GM19351 (cell line): ENCODE measurements around the gene CYLD.

Experiments
- ATAC-seq: cut with Tn5 transposase; IDR thresholded peaks from one replicate; pipeline ENCODE4 v1.9.1; 2021; ENCODE audit warnings: mild to moderate bottlenecking, moderate library complexity; ENCODE audit not compliant: unreplicated experiment

The CYLD gene

DNA sequence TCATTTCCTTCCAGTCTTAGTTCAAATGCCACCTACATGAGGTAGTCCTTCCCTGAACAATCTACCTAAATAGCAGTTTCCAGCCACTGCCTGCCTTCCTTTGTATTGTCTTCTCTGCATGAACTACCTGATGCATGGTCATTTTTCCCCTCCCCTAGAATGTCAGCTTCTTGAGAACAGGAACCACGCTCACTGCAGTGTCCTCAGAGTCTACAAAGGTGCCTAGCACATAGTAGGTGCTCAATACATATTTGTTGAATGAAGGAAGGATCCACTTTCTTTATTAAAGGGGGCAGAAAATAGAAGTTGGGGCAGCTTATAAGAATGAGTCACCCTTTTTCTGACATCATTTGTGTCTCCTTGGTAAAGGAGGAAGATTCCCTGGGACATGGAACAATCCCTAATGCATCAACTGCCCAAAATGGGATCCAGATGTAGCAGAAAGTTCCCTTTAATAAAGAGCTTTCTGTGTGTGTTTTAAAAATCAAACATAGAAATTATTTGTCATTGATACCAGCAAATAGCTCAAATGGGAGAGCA is 4.4 kb upstream of the CYLD start:
- no peak for ATAC-seq

DNA sequence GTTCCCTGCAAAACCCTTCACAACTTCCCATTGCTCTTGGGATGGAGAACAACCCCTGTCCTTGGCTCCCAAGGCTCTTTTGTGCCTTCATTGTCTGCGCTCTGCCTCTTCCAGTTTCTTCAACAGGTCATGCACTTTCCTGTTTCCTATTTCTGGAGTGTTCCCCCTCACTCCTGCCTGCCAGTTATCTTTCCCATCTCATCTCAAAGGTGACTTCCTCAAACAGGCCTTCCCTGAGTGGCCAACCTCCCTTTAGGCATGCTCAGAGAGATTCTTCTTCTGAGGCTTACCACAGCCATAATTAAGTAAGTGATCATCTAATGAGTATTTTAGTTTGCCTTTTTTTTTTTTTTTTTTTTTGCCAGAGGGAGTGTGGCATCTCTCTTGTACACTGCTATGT is 2.9 kb upstream of the CYLD start:
- no peak for ATAC-seq

DNA sequence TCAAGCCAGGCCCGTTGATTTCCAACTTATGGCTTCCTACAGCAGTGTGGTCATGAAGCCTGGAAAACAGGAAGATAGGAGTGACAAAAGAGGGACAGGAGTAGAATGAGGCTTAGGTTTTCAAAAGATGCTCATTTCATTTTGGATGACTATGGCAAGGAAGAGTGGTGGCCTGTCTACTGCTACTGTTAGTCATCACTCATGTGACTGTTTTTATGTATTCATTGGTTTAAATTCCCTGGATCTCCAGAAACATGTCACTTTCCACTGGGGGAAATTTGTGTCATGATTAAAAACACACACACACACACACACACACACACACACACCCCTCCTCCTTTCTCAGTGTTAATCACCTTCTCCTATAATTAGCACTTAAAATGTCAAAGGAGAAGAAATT is 1.1 kb upstream of the CYLD start:
- no peak for ATAC-seq

DNA sequence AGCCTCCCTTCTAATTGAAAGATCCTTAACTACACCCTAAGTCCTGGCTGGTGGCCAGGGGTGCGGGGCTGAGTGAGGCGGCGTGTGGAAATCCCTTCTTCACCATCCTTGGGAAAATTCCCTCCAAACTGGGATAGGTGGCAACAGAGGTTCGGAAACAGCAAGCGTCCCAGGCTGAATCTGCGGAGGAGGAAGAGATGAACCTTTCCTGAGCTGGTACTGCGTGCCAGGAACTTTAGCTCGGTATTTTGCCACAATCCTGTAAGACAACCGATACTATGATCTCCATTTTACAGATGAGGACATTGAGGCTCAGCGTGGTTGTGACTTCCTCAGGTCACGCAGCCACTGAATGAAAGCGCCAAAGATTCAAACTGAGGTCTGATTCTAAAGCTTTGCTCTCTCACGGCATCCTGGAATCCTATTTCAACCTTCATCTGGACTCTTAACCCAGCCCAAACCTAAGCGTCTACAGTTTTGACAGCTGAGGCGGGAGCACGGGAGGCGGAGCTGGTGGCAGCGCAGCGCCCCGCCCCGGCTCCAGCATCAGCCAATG is 583 bp upstream of the CYLD start:
- peak; percentile 10 for ATAC-seq

DNA sequence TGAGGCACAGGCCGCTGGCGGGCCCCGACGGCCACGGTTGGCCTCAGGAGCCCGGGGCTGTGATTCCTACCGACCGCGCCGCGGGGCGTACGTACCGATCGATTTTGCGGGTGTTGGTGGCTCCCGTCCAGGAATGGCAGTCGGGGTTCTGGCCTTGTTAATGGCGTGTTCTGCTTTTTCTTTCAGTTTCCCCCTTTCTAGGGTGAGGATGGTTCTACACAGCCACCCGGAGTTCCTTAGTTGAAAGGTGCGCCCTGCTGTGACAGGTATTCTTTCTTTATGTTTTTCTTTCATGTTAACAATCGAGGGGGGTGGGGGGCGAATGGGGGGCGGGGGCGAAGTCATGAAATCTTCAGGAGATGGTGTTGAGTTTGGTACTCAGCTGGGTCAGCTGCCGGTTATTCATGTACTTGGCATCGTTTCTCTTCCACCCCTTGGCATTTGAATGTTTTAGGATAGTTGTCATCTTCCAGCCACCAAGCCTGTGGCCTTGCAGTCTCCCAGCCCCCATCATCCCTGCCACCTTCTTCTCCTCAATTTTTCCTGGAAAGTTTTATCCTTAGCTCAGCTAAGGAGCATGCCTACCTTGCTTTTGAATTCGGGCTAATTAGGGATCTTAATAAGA is 802 bp downstream of the CYLD start:
- peak; percentile 12 for ATAC-seq

DNA sequence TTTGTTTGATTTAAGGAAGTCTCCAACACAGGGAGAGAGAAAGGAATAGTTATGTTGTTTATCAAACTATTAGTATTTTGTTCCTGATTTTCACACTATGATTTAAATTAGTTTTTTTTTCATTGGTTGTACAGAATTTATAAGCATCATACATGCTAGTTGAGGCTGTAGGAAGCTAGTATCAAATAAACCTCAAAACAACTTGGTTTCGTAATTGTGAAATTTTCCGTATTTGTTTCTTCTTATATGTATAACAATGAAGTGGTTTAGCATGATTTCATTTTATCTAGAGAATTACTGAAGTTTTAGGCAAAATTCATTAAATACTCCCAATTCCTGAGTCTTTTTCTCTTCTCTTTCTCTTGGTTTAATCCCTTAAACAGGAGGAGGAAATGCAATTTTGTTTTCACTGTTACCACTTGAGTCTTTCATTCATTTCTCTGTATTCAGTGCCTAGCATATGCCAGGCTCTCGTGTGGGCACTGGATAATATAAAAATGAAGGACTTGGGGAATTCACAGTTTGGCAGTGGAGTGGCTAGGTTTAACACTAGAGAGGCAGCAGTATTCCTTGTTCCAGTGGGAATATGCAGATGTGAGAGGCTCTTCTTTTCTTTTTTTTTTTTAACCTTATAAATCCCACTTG is 1.8 kb downstream of the CYLD start:
- no peak for ATAC-seq

DNA sequence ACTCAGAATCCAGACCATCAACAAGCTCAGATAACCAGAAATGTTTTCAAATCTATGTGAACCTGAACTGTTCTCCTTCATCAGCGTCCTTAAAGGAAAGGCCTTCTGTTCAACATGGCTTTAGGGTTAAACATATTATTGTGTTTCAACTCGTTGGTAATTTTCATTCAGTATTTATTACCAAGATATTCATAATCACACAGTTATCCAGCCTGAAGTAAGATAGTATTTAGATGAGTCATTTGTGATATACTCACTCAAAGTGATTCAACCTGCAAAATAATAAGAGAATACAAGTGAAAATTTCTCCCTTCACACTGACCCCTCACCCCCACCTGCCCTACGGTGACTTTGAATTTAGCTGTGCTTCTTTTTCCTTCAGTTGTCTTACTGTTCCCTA is 3.0 kb downstream of the CYLD start:
- ATAC-seq, result no peak

DNA sequence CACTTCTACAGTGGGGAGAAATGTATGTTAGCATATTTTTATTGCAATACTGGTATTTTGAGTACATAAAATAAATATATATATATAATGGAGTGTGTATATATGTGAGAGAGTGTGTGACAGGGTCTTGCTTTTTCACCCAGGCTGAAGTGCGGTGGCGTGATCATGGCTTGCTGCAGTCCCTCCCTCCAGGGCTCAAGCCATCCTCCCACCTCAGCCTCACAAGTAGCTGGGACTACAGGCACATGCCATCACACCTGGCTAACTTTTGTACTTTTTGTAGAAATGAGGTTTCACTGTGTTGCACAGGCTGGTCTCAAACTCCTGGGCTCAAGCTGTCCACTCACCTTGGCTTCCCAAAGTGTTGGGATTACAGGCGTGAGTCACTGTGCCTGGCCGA is 4.1 kb downstream of the CYLD start:
- ATAC-seq, result no peak

DNA sequence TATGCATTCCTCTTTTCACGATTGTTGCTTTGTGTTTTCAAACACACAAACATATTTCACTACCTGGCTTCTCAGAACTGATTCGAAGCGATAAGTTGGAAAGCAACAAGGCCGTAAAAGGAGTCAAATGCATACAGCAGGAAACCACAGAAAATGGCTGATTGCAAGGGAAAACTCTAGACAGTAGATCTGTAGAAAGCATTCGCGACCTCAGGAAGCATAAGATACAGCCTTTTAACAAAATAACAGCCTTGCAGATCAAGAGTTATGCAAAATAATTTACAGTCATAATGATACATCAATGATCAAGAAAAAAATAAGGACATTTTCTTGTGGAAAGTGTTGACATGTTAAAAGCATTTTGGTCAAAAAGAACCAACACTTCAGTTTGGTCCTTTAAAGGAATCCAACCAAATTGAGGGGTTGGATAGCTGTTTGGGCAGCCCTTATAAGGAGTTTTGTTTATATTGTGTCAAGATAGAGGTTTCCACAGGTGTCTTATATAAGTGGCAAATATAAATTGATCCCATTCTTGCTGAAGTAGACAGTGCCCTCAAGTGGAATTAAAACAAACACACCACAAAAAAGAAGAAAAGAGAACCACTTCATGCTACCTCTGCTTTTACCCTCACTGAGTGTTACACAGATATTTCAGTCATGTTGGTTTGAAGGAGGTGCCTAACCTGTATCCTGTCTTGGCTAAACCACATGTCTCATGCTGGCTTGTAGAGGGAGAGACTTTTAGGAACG is 5.5 kb downstream of the CYLD start:
- peak; percentile 76 for ATAC-seq

DNA sequence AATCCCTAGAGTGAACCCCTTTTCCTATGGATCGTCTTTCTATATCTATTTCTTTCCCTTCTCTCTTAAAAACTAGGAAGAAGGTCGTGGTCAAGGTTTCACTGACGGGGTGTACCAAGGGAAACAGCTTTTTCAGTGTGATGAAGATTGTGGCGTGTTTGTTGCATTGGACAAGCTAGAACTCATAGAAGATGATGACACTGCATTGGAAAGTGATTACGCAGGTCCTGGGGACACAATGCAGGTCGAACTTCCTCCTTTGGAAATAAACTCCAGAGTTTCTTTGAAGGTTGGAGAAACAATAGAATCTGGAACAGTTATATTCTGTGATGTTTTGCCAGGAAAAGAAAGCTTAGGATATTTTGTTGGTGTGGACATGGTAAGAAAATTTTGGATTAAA is 9.6 kb downstream of the CYLD start:
- no peak for ATAC-seq

DNA sequence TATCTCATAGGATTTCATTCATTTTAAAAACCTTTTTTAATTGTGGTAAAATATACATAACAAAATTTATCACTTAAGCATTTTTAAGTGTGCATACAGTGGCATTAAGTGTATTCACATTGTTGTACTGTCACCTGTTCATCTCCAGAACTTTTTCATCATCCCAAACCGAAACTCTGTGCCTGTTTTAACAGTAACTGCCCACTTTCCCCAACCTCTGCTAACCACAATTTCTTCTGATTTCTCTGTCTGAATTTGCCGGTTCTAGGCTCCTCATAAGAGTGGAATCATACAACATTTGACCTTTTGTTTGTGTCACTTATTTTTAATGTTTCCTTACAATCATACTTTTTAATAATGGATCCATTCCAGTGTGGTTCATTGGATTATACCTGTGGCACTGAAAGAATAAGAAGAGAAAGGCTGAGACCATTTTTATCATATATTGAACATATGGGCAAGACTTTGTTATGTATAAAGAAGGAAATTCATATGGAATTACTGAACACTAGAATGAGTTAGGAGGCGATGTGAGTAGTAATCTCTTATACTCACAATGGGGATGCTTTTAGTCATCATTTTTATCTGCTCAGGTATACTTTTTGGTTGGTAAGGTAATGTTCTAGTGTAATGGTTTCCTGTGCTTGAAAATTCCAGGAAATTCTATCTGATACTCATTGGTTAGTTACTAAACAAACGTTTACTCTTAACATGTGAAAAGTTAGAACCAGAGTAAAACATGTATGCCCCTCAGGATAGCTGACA is 10.8 kb downstream of the CYLD start:
- no peak for ATAC-seq

DNA sequence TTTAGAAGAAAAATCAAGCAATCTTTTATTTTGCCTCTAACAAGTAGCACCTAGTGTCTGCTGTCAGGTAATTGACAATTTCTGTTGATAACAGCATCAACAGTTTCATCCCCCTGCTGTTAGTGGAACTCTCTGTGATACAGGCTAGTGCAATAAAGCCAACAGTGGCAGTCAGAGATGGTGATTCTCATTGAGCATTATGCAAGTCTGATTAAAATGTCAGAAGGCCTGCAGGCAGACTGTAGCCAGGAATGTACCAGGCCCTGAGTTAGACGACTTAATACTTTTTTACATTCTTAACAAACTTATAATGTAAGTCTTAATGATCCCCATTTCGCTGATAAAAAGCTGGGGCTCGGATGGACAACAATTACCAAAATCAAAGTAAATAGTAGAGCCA is 14.6 kb downstream of the CYLD start:
- ATAC-seq, result no peak

DNA sequence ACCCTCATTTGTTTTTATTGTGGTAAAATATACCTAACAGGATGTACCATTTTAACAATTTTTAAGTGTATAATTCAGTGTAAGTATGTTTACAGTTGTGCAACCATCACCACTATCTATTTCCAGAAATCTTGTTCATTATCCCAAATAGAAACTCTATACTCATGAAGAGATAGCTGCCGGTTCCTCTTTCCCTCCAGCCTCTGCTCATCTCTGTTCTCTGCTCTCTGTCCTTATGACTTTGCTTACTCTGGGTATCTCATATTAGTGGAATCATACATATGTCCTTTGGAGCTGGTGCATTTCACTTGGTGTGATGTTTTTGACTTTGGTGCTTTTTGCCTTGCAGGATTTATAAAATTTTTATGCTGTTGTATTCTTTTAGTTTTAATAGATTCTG is 19.4 kb downstream of the CYLD start:
- ATAC-seq, result no peak

DNA sequence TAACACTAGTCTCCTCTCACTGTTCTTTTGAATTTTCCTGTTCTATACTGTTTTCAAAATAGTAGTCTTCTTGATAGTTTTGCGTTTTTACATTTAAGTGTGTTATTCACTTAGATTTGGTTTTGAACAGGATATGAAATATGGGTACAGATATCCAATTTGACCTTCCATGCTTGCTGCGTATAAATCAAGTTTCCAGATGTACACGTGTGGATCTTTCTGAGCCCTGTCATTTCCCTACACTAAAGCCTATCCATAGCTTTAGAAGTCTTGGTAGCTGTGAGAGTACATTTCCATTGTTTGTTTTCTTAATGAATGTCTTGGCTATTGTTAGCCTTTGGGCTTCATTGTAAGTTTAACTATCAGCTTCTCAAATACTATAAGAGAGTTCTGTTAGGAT is 20.4 kb downstream of the CYLD start:
- ATAC-seq, result no peak

DNA sequence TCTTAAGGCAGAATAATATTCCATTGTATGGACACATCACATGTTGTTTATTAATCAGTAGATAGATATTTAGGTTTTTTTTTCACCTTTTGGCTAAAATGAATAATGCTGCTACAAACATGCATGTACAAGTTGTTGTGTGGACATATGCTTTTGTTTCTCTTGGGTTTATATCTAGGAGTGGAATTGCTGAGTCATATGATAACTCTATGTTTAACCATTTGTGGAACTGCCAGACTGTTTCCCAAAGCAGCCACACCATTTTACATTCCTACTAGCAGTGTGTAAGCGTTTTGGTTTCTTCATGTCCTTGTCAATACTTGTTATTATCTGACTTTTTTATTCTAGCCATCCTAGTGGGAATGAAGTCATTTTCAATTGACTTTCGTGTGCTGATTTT is 21.3 kb downstream of the CYLD start:
- no peak for ATAC-seq

DNA sequence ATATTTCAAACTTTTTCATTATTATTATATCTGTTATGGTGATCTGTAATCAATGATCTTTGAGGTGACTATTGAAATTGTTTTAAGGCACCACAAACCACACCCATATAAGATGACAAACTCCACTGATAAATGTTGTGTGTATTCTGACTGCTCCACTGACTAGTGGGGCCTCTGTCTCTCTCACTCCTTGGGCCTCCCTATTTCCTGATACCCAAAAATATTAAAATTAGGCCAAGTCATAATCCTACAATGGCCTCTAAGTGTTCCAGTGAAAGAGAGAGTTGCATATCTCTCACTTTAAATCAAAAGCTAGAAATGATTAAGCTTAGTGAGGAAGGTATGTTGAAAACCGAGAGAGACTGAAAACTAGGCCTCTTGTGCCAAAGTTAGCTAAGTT is 23.4 kb downstream of the CYLD start:
- ATAC-seq, result no peak

DNA sequence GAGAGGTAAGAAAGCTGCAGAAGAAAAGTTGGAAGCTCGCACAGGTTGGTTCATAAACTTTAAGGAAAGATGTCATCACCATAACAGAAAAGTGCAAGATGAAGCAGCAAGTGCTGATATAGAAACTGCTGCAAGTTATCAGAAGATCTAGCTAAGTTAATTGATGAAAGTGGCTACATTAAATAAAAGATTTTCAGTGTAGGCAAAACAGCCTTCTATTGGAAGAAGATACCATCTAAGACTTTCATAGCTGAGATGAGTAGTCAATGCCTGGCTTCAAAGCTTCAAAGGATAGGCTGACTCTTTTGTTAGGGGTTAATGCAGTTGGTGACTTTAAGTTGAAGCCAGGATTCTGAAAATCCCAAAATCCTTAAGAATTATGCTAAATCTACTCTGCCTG is 24.0 kb downstream of the CYLD start:
- no peak for ATAC-seq

DNA sequence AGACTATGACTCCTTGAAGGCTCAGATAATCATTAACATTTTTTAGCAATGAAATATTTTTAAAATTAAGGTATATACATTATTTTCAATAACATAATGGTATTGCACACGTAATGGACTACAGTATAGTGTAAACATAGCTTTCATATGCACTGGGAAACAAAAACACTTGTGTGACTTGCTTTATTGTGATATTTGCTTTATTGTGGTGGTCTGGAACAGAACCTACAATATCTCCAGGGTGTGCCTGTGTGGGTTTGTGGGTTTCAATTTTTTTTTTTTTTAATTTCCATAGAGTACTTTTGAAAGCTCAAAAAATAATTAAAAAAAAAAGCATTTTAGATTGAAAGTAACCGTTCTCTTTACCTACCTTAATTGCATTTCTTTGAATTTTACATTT is 25.3 kb downstream of the CYLD start:
- no peak for ATAC-seq

DNA sequence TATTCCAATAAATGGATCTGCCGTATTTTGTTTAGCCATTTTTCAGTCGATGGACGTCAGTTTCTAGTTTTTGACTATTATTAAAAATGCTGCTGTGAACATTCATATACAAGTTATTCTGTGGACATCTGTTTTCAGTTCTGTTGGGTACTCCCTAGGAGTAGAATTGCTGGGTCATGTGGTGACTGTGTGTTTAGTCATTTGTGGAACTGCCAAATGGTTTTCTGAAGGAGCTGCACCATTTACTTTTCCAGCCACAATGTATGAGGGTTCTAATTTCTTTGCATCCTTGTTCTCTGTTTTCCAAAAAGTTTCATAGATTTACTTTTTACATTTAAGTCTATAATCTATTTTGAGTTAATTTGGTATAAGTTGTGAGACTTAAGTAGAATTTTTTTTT is 29.5 kb downstream of the CYLD start:
- ATAC-seq, result no peak

DNA sequence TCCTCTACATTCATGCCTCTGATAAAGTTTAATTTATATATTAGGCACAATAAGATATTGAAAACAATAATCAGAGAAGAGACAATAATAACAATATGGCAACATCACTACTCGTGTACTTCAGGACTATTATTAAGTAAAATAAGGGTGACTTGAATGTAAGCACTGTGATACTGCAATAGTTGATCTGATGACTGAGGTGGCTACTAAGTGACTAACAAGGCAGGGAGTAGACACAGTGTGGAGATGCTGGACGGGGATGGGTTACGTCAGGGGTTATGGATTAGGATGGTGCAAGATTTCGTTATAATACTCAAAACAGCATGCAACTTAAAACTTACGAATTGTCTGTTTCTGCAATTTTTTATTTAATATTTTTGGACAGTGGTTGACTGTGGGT is 32.5 kb downstream of the CYLD start:
- no peak for ATAC-seq

DNA sequence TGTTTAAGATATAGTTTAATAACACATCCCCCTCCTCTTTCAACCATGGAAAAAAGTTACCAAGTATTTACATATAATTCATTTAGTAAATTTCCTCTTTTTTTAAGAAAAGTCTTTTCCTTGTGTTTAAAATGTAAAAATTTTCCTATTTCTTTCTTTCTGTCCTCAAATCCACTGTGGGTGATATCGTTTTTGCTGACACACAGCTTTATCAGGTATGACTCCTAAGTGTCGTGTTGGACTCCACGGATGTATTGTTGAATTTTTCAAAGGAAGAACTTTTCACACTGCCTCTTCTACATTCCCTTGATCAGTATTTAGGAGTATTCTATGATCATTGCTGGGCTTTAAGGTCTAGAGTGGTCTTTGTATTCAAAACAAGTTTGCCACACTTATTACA is 33.1 kb downstream of the CYLD start:
- no peak for ATAC-seq
